ENCODE measurements around the gene NPR1. TPM values are rescaled to one million over a fixed set of nuclear protein-coding genes. Genes with fewer than 3 reads are reported as not detected.
A peak's percentile ranks its signal among the peaks of the same experiment; 100 is the strongest.

Gene NPR1
- total and polyA plus RNA-seq, 2 of the 13 experiments (the other 11 are each of a cell fraction or from before 2014, with no cell fraction given), result not detected

DNA sequence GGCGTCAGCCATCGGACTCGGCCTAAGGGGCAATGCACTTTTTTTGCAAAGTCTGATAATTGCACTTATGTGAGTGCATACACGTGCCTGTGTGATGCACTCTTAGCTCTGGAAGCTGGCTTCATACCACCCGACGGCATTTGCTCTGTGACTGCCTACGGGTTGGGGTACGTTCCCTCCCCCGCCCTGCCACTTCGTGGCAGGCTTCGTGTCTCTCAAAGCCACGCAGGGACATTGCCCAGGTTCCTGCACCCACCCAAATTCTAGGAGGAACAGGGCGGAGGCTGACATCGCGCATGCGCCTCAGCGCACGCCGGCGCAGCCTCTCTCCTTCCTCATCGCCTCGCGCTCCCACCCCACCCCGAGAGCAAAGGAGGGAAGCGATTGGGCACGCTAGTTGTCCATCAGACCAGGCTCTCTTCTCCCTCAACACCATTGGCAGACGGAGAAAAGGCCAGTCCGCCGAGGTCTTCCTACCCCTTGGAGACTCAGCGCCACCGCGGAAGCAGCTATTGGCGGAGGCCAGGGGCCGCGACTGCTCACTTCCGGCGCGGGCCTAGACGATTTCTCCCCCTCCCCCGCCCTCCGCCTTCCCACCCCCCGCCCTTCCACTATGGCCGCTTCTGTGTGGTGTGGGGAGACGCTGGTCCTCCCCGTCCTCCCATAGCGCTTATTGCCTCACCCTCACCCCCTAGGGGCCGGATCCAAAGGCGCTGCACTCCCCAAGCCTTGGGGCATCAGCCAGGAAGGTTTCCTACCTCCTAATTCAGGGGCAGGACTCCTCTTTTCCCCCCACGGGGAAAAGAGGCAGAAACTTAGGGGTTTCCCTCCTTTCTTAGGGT is 49.2 kb downstream of the NPR1 start, which contains the start of gene INTS3 (continued):
- TF ChIP-seq, protein P1, sequence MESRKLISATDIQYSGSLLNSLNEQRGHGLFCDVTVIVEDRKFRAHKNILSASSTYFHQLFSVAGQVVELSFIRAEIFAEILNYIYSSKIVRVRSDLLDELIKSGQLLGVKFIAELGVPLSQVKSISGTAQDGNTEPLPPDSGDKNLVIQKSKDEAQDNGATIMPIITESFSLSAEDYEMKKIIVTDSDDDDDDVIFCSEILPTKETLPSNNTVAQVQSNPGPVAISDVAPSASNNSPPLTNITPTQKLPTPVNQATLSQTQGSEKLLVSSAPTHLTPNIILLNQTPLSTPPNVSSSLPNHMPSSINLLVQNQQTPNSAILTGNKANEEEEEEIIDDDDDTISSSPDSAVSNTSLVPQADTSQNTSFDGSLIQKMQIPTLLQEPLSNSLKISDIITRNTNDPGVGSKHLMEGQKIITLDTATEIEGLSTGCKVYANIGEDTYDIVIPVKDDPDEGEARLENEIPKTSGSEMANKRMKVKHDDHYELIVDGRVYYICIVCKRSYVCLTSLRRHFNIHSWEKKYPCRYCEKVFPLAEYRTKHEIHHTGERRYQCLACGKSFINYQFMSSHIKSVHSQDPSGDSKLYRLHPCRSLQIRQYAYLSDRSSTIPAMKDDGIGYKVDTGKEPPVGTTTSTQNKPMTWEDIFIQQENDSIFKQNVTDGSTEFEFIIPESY (CRISPR knock-in tag; IDR thresholded peaks at IDR 0.05), result peak; percentile 12; the same call in 1 of the 2 replicates
- TF ChIP-seq, protein P2, sequence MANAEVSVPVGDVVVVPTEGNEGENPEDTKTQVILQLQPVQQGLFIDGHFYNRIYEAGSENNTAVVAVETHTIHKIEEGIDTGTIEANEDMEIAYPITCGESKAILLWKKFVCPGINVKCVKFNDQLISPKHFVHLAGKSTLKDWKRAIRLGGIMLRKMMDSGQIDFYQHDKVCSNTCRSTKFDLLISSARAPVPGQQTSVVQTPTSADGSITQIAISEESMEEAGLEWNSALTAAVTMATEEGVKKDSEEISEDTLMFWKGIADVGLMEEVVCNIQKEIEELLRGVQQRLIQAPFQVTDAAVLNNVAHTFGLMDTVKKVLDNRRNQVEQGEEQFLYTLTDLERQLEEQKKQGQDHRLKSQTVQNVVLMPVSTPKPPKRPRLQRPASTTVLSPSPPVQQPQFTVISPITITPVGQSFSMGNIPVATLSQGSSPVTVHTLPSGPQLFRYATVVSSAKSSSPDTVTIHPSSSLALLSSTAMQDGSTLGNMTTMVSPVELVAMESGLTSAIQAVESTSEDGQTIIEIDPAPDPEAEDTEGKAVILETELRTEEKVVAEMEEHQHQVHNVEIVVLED (CRISPR knock-in tag; IDR thresholded peaks at IDR 0.05; ENCODE audit: borderline replicate concordance), result peak; percentile 74; the same call in 1 of the 2 replicates
- no peak for TF ChIP-seq ISX (CRISPR knock-in tag; conservative IDR thresholded peaks at IDR 0.05)
- peak; percentile 52 for TF ChIP-seq HNRNPLL (IDR thresholded peaks at IDR 0.05; ENCODE audit: low read depth, low read length, poor library complexity, severe bottlenecking)
- 0 out of 2 replicates have a peak, but pooled peaks have one; percentile 5 for TF ChIP-seq ZBTB42 (CRISPR knock-in tag; IDR thresholded peaks at IDR 0.05)
- TF ChIP-seq RARA (CRISPR knock-in tag; IDR thresholded peaks at IDR 0.05), result 0 out of 2 replicates have a peak, but pooled peaks have one; percentile 5
- TF ChIP-seq, protein P3, sequence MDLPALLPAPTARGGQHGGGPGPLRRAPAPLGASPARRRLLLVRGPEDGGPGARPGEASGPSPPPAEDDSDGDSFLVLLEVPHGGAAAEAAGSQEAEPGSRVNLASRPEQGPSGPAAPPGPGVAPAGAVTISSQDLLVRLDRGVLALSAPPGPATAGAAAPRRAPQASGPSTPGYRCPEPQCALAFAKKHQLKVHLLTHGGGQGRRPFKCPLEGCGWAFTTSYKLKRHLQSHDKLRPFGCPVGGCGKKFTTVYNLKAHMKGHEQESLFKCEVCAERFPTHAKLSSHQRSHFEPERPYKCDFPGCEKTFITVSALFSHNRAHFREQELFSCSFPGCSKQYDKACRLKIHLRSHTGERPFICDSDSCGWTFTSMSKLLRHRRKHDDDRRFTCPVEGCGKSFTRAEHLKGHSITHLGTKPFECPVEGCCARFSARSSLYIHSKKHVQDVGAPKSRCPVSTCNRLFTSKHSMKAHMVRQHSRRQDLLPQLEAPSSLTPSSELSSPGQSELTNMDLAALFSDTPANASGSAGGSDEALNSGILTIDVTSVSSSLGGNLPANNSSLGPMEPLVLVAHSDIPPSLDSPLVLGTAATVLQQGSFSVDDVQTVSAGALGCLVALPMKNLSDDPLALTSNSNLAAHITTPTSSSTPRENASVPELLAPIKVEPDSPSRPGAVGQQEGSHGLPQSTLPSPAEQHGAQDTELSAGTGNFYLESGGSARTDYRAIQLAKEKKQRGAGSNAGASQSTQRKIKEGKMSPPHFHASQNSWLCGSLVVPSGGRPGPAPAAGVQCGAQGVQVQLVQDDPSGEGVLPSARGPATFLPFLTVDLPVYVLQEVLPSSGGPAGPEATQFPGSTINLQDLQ (CRISPR knock-in tag; IDR thresholded peaks at IDR 0.05), result no peak
- TF ChIP-seq, protein P4, sequence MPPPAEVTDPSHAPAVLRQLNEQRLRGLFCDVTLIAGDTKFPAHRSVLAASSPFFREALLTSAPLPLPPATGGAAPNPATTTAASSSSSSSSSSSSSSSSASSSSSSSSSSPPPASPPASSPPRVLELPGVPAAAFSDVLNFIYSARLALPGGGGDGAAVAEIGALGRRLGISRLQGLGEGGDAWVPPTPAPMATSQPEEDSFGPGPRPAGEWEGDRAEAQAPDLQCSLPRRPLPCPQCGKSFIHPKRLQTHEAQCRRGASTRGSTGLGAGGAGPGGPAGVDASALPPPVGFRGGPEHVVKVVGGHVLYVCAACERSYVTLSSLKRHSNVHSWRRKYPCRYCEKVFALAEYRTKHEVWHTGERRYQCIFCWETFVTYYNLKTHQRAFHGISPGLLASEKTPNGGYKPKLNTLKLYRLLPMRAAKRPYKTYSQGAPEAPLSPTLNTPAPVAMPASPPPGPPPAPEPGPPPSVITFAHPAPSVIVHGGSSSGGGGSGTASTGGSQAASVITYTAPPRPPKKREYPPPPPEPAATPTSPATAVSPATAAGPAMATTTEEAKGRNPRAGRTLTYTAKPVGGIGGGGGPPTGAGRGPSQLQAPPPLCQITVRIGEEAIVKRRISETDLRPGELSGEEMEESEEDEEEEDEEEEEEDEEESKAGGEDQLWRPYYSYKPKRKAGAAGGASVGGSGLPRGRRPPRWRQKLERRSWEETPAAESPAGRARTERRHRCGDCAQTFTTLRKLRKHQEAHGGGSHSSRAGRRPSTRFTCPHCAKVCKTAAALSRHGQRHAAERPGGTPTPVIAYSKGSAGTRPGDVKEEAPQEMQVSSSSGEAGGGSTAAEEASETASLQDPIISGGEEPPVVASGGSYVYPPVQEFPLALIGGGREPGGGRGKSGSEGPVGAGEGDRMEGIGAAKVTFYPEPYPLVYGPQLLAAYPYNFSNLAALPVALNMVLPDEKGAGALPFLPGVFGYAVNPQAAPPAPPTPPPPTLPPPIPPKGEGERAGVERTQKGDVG (CRISPR knock-in tag; IDR thresholded peaks at IDR 0.05; ENCODE audit: borderline replicate concordance), result 0 out of 2 replicates have a peak, but pooled peaks have one; percentile 34
- peak; percentile 77; the same call in 1 of the 2 replicates for TF ChIP-seq RNF2 (conservative IDR thresholded peaks at IDR 0.05; ENCODE audit: low read depth)
- peak; percentile 41; the same call in 1 of the 2 replicates for TF ChIP-seq NRL (CRISPR knock-in tag; IDR thresholded peaks at IDR 0.05; ENCODE audit: borderline replicate concordance)
- TF ChIP-seq, protein P5, sequence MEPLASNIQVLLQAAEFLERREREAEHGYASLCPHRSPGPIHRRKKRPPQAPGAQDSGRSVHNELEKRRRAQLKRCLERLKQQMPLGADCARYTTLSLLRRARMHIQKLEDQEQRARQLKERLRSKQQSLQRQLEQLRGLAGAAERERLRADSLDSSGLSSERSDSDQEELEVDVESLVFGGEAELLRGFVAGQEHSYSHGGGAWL (CRISPR knock-in tag; IDR thresholded peaks at IDR 0.05), result peak; percentile 33; the same call in 1 of the 2 replicates
- TF ChIP-seq, protein P6, sequence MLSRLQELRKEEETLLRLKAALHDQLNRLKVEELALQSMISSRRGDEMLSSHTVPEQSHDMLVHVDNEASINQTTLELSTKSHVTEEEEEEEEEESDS (CRISPR knock-in tag; IDR thresholded peaks at IDR 0.05; ENCODE audit: borderline replicate concordance), result no peak

Measured in HepG2 (cell line).